ENCODE measurements around the gene KCNN4.
"Not testable (repeated sequence)": the region's sequence is repeated elsewhere in the genome, so short reads cannot be mapped to it uniquely, and the experiment has no call there.

The KCNN4 gene

DNA sequence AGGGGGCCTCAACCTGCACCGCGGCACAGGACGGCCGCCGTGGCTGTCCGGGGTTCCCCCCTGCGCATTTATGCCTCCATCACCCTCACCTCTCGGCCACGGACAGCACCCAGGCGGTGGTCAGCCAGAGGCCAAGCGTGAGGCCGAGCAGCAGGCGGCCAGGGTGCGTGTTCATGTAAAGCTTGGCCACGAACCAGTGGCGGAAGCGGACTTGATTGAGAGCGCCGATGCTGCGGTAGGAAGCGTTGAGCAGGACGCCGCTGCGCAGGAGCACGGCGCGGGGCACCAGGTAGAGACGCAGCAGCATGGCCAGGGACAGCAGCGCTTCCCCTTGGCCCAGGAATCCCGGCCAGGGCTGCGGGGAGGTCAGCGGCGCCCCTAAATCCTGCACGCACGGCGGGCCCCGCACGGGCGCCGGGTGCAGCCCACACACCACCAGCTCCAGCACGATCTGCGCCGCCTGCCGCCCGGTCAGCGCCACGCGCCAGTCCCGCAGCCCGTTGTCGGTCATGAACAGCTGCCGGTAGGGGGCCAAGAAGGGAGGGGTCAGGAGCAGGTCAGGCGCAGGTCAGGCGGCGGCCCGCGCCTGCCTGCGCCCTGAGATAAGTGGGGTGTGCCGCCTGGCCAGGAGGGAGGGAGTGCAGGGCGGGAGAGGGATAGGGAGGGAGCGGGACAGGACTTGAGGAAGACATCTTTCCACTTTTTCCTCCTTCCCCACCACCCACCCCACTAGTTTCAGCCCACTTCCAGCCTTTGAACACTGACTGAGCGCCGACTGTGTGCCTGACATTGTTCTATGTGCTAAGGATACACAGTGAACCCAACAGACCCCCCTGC is 6.5 kb downstream of the KCNN4 start:
- peak in 8 of 14 donors; percentile 6 to 56 (median 31) for DNase-seq

DNA sequence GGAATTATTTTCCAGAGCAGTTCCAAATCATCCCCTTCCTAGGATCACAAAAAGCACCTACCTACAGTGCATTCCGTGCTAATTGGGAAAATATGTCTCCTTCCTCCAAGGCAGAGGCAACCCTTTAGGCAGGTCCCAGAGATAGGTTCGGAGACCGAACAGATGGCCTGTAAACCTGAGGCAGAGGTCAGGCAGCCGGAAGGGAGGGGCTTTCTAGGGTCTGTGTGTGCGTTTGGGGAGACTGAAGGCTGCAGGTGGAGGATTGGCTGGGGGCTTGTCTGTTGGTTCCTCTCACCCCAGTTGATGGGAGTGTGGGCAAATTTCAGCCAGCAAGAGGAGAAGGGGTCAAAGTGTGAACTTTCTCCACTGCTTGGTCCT is 7.1 kb downstream of the KCNN4 start:
- no peak for DNase-seq

DNA sequence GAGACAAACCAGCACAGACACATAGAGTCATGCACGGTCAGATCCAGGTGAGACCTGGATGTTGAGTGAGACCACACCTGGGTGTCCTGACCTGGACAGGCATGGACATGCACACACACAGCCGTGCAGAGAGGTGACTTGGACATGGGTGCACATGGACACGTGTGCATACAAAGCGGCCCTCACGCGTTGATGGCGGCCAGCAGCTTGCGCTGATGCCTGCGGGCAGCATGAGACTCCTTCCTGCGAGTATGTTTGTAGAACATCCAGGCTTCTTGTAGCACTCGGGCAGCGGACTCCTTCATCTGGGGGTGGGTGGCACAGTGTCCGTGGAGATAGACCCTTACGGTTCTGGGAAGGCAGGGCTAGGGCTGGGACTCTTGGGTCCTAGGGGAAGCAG is 11.5 kb downstream of the KCNN4 start:
- DNase-seq, result no peak

DNA sequence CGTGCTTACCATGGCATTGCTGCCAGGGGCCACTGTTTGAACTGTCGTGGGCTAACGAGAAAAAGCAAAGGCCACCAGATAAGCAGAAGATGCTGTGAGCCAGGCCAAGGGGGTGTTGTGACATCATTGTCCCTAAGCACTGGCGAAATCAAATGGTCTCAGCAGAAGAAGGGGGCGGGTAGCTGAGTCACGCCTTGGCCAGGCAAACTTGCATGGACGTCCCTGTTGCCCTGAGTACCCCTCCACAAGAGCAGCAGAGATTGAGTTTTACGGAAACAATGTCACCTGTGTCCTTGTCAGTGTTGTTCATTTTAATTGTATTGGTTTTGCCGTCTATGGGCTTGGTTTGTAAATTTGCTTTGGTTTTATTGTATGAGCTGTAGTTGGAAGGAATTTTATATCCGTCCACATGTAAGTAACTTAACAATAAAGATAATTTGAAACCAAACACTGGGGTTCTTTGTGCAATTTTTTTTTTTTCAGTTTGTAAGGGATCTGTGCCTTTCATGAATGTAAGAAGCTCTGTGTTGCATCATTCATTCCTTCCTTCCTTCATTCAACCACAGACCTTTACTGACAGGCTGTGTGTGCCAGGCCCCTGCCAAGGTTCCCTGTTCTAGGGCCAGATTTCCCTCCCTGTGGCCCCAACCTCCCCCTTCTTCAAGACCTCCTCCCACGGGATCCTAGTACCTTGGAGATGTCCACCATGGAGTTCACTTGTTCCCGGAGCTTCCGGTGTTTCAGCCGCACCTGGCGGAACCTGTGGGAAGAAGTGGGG is 12.3 kb downstream of the KCNN4 start:
- peak in 1 of 14 donors; percentile 23 for DNase-seq

DNA sequence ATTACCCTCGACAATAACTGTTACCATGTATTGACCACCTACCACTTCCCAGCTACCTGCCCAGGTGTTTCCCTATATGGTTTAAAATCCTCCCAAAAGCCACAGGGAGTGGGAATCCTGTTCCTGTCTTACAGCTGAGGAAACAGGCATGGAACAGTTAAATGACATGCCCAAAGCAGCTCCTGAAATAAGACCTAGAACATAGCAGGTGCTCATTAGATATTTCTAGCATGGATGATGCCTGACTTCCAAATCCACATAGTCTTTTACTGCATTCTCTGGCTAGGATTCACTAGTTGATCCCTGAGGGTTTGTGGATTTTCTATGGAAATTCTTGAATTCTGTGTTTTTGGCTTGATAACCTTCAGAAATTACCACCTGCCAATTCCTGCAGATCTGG is 13.0 kb downstream of the KCNN4 start:
- DNase-seq, result no peak

DNA sequence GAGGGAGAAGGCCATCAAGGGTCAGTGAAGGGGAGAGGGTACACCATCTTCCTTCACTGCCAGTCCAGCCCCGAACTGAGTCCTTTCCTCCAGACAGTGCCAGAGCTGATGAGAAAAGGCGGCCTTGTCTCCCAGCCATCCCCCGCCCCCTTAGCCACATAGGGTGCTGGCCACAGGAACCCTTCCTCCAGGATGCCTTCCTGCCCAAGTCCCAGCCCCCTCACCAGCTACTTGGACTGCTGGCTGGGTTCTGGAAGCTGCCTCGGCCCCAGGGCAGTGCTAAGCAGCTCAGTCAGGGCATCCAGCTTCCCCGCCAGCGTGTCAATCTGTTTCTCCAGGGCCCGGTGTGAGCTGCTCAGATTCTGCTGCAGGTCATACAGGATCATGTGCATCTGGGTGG is 13.5 kb downstream of the KCNN4 start:
- DNase-seq, result no peak

DNA sequence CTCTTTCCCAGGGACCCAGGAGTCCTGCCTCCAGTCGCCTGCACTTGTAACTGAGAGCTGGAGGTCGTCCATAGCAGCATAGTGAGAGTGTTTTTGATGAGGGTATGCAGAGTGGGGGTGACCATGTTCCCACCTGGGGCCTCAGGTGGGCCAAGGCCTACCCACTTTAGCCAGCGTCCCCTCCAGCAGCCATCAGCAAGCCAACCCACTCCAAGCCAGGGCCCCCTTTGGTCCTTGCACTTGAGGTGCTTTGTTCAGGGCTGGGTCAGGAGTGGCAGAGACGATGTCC is 14.1 kb downstream of the KCNN4 start:
- no peak for DNase-seq

DNA sequence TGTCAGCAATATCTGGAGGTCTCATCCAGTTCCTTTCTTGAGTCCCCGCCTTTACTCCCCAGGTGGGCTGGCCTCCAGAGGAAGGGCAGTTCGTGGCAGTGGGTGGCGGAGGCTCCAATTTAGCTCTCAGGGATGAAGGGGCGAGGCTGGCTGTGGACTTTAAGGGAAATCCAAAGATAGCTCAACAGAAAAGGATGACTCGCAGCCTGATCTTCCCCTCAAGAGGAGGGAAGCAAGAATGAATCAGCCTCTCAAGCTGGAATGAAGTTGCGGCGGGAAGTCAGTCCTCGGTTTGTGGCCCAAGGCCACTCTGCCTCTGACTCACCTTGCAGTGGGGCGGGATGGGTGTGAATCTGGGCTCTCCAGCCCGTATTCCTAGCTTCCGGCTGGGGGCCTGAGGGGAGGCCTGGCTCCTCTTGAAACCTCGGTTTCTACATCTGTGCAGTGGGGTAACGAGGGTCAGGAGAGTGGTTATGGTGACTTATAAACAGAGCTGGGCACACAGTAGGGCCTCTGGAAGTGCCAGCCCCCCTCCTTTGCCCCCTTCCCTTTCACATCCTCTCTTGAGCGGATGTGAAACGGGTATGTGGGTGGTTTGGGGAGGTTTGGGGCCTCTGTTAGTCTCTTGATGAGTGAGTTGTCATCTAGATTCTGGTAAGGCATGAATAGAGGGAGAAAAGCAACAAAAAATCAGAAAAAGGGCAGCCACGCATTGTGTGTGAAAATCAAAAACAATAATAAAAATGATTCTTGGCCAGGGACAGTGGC is 15.5 kb downstream of the KCNN4 start:
- peak in 6 of 14 donors; percentile 8 to 56 (median 24) for DNase-seq

DNA sequence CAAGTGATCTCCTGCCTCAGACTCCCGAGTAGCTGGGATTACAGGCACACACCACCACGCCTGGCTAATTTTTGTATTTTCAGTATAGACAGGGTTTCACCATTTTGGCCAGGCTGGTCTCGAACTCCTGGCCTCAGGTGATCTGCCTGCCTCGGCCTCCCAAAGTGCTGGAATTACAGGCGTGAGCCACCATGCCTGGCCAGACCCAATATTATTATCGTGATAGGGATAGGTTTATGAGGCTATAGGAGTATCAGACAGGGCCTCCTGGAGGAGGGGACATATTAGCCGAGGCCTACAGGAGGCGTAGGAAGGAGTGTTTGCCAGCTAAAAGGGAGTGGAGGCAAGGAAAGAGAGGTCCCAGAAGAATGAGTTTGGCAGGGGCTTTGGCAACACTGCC is 16.1 kb downstream of the KCNN4 start:
- not testable (repeated sequence) for DNase-seq

DNA sequence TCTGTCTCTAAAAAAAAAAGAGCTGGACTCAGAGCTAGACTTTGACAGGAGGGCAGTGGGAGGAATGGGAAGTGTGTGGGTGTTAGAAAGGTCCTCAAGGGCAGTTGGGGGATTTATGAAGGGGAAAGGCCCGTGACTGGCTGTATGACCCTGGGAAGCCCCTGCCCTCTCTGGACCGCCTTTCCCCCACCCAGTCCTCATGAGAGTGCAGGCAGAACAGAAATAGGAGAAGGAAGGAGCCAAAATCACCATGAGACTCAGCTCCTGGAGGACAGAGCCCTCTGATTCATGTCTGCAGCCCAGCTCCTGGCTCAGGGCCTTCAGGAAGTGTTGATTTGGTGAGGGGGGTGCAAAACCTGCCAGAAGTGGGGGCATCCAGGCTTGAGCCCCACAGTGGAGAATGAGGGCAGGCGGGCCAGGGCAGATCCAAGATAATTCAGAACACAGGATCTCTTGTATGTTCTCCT is 17.3 kb downstream of the KCNN4 start:
- peak in 1 of 14 donors; percentile 18 for DNase-seq

DNA sequence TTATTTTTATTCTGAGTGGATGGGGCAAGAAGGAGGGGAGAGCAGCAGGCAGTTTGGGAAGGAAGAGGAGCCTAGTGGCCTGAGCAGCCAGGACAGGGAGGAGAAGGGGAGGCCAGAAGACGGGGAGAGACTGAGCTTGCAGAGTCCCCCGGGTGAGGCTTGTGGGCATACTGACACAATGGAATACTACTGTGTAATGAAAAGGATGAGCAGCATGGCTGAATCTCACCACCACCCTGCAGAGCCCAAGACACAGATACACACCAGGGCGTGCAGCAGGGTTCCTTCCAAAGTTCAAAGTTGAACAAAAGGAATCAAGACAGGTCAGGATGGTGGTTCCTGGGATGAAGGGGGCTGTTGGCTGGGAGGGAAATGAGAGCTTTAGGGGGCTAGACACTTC is 18.0 kb downstream of the KCNN4 start:
- no peak for DNase-seq

DNA sequence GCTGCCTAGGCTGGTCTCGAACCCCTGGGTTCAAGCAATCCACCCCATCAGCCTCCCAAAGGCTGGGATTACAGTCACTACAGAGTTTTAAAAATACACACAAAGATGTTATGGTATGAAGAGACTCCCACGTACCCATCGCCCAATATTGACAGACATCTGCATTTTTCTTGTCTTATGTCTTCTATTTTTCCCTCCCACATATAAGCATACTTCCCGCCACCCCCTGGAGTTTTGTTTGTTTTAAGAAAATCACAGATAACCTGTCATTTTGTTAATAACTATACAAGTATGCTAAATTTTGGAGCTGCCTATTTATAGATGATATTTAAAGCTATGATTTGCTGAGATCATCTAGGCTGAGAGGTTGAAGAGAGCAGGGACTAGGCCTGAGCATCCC is 19.8 kb downstream of the KCNN4 start:
- no peak for DNase-seq

DNA sequence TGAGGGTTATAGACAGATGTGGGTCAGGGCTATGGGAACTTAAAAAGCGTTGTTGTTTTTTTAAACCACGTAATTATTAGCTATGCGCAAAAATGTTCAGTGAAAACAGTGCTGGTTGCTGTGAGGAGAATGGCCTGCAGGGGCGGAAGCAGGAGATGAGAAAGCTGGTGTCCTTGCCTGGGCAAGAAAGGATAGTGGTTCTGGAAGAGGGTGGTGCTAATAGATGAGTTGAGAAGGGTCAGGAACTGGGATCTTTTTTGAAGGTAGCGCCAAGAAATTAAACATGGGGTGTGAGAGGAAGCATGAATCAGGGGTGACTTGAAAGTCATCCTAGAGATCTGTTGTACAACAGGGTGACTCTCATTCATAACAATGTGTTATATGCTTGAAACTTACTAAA is 21.3 kb downstream of the KCNN4 start:
- no peak for DNase-seq

DNA sequence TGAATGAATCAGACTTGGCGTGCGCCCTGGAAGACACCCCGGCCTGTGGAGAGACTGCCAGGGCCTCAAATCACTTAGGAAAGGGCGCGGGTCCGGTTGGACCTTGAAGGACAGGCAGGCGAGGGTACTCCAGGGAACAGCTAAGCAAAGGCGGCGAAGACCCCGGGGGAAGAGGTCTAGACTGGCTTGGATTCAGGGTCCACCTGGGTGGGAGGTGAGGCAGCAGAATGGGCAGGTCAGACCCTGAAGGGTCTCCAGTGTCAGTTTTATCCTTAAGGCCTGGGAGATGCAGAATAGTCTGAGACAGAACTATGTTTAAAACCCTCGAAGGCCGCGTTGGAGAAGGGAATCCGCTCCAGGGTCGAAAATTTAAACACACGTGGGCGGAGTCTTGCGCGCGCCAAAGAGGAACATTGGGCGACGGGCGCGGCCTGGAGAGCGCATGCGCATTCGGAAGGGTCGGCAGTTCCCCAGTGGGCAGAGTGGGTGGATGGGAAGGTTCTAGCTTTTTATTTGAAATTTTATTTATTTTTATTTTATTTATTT is 25.4 kb downstream of the KCNN4 start:
- DNase-seq, result peak in 13 of 14 donors; percentile 30 to 81 (median 68)

DNA sequence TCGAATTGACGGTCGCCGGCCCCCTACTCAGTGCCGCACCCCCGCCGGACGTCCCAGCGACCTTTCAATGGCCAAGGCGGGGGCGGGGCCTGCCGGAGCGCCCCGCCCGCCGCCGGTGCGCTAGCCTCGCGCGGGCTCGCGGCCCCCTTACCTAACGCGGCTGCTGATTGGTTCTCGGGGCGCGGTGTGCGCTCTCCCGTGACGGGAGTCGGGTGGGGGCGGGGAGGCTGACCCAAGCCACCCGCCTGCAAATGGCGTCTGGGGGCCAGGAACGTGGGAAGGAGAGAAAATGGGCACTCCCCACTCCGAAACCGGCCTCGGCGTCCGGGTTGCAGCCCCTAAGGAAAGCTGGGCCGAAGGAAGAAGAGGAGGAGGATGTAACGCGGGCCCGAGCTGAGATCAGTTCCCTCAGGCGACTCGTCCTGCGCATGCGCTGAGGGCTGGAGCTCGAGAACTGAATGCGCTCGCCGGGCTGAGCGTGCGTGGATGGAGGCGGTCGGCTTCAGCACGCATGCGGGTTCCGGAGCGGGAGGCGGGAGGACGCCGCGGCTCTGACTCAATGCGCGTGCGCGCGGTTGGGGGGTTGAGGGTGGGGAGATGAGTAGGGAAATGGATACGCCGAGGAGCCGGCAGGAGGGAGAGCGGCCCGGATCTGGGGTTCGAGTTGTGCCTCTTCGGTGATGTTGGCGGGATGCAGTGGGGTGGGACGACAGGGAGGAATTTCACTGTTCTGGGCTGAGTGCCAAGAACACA is 26.1 kb downstream of the KCNN4 start, which contains the start of gene SMG9:
Gene SMG9, minus strand, starts transcription at position 460 of the 753 bp plus-strand sequence. CDS start 4,221 bp downstream, outside the sequence.
- peak; percentile 90 to 99 (median 96) for DNase-seq

DNA sequence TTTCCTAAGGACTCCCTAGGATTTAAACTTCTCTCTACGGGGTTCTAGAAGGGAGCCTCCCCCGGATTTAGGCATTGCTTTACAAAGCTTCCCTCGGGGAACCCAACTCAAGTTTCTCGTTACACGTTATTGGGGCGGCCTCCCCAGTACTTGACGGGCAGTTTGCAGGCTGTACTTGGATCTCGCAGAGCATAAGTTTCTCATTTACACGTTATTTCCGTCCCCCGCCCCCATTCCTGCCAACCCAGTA is 26.6 kb downstream of the KCNN4 start:
- no peak for DNase-seq

DNA sequence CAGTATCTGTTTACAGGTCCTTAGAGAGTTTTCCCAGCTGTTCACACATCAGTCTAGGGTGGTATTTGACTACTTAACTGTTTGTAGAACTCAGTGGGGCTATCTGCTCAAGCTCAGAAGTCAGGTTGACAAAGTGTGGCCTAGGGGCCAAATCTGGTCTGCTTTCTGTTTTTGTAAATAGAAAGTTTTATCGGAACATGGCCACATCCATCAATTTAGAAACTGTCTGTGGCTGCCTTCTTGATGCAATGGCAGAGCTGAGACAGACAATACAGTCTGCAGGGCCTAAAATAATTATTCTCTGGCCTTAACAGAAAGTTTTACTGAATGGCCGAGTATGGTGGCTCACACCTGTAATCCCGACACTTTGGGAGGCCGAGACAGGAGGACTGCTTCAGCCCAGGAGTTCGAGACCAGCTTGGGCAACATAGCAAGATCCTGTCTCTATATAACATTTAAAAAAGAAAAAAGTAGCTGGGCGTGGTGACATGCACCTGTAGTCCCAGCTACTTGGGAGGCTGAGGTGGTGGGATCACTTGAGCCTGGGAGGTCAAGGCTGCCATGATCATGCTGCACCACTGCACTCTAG is 28.4 kb downstream of the KCNN4 start:
- DNase-seq, result no peak

DNA sequence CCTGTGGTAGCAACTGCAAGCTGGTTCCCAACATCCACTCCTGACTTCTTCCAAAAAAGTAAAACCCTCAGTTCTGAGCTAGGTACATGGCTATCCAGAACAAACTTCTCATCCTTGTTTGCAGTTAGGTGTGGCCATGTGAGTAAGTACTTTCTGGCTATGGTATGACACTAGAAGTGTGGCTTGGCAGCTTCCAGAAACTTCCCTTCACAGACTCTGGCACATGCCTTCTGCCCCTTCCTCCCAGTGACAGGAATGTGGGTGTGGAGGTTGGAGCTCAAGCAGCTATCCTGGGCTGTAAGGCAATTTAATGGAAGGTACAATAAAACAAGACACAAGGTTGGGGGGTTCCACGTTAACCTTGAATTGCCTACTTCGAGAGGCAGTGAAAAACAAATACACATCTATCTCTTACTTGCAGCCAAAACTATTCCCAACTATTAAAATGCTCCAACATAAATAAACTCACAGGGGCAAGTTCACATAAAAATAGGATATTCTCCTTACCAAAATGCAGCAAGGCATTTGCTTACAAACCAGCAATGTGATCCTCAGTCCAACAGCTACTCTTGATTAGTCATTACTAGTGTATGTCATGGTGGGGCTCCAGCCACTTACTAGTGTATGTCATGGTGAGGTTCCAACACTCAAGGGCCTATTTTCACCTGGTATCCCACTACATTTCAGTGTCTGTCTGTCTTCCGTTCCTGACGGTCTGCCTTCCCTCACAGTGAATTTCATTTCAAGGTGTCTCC is 29.1 kb downstream of the KCNN4 start:
- DNase-seq, result no peak

DNA sequence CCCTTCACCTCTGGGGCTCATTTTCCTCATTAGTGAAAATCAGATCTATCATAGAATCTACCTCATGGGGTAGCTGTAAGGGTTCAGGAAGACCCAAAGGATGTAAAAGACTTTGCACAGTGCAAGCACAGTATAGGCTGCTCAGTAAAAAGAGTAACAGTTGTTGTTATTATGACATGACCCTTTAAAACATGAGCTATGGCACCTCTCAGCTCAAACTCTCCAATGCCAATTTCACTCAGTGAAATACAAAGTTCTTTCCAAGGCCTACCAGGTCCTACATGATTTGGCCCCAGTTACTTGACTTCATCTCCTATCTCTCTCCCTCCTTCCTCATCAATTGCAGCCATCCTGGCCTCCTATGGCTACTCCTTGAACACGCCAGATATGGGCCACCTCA is 30.9 kb downstream of the KCNN4 start:
- DNase-seq, result no peak

DNA sequence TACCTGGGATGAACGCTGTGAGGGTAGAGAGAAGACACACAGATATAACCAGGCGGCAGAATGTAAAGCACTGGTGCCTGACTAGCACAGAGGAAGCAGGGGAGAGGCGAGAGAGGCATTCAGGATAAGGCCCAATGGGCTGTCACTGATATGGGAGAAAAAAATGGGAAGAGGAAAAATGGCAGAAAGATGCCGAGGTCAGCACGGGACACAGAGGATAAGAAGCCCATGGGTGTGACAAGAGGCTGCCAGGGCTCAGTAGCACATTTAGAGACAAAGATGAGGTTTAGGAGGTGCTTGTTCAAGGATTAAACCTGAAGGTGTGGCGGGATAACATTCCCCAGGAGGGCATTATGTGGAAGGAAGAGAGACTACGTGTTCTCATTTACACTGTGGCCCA is 31.6 kb downstream of the KCNN4 start:
- DNase-seq, result no peak

DNA sequence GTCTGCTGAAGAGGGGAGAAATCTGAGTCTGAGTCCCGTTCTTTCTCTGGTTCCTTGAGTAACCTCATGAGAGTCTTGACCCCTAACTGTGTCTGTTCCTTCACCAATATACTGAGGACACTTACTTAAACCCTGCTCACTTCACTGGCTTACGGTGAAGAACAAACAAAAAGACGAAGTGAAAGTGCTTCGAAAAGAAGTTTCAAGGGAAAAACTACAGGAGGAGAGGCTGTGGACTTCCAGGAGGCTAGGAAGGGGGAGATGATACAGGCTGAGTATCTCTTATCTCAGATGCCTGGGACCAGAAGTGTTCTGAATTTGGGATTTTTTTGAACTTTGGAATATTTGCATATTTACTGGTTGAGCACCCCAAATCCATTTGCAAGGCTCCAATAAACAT is 32.1 kb downstream of the KCNN4 start:
- no peak for DNase-seq

Measured in C1 segment of cervical spinal cord (tissue), 14 donors.